ENCODE results near the gene ADARB2.

The ADARB2 gene

GRCh38 chr10:1607466-1607865 lies 129.9 kb downstream of the ADARB2 start:
- no peak for TF ChIP-seq ZNF274 (IDR thresholded peaks at IDR 0.05; ENCODE audit: low read depth, low read length)
- H3K4me3 ChIP-seq (ENCODE audit: low read length), result no peak overlapping the region

DNA sequence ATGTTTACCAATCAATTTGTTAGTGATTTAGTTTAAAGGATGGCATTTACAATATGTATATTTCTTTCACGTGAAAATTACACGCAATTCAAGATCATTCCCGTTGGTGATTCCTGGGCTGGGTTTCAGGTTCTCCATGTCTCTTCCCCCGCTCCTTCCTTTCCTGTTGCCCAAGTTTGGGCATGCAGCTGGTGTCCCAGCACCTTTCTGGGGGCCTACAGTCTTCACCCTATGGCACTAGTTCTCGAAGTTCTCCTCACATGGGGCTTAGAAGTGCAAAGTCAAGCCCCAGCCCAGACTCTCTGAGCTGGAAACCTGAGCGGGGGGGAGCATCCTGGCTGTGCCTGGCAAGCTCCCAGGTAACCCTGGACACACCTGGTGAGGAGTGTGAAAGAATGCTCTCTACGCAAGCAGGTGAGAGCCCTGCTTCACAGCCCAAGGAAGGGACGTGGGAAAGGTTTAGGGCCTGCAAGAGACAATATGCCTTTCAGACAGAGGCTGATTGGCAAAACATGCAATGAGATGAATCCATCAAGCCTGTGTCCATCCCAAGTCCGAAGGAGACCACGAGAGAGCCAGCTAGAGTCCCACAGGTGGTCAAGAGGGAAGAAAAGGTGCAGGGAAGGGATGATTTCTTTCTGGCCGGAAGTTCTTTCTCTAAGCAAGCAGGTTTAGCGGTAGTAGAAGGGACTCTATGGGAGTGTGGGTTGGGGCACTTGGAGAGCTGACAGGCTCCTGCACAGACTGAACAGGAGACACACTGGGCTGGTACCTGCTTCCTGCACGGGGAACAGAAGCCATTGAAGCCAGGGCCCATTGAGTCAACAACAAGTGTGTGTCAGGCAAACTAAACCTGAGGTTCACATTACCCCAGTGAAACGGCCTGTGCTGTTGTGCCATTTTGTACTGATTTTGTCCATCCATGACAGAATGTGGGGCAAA lies 131.1 kb downstream of the ADARB2 start:
- no peak for TF ChIP-seq ZNF274 (IDR thresholded peaks at IDR 0.05; ENCODE audit: low read depth, low read length)
- H3K4me3 ChIP-seq (ENCODE audit: low read length), result no peak overlapping the region

DNA sequence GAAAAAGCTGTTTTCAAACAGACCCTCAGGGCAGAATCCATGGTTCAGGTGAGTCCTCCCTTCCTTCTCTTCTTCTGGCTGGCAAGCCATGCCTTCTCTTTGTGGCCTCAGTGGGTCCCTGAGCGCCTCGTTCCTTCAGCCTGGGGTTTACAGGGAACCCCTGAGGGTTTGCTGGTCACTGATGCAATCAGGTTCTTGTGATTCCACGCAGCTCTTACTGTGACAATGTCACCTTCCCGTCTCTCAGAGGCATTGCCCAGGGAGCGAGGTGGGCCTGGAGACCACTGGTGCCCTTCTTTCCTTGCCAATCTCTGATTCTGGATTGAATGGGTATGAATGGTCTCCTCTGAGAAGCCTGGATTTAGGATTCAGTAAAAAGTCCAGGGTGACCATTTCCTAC lies 132.2 kb downstream of the ADARB2 start:
- TF ChIP-seq ZNF274 (IDR thresholded peaks at IDR 0.05; ENCODE audit: low read depth, low read length), result no peak
- no peak overlapping the region for H3K4me3 ChIP-seq (ENCODE audit: low read length)

DNA sequence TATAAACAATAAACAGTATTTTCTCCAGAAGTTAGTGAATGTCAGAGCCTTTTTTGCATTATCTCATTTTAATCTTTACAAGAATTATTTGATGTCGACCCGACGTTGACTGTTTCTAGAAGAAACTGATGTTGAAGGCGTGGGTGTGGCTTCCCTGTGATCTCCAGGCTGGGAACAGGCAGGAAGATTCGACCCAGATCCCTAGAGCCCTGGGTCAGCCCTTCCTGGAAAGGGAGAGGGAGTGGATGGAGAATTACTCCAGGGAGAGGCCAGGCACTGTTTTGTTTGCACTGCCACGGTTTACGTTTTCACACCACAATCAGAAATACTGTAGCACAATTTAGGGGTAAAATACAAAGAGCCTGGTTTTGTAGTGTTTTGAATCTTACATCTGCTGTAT lies 133.1 kb downstream of the ADARB2 start:
- no peak for TF ChIP-seq ZNF274 (IDR thresholded peaks at IDR 0.05; ENCODE audit: low read depth, low read length)
- no peak overlapping the region for H3K4me3 ChIP-seq (ENCODE audit: low read length)

DNA sequence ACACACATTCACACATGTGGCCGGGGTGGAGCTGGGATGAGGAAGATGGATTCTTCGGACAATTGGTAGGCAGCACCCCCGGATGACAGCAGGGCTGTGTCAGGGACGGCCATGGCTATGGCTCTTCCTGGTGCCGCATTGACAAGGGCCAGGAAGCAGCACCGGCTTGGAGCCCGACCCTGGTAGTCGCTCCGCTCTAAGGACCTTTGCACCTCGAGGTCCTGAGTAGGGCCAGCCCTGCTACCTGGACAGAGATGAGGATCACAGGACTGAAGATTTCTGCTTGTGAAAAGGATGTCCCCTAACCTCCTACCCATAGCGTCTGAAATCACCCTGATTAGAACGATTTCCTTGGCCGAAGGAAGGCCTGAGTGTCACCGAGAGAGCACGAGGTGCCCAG lies 134.1 kb downstream of the ADARB2 start:
- TF ChIP-seq ZNF274 (IDR thresholded peaks at IDR 0.05; ENCODE audit: low read depth, low read length), result no peak

GRCh38 chr10:1602037-1602484 lies 135.3 kb downstream of the ADARB2 start:
- H3K4me3 ChIP-seq (ENCODE audit: low read length), result no peak overlapping the region
- no peak for TF ChIP-seq ZNF274 (IDR thresholded peaks at IDR 0.05; ENCODE audit: low read depth, low read length)

More for the DNA sequence above, 134.1 kb downstream of the ADARB2 start:
- H3K4me3 ChIP-seq (ENCODE audit: low read length), result no peak overlapping the region

- no peak for TF ChIP-seq ZNF274 (IDR thresholded peaks at IDR 0.05; ENCODE audit: low read depth, low read length)
- H3K4me3 ChIP-seq (ENCODE audit: low read length), result no peak overlapping the region
Observed at GRCh38 chr10:1601406-1601805, 135.9 kb downstream of the ADARB2 start.

- no peak for TF ChIP-seq ZNF274 (IDR thresholded peaks at IDR 0.05; ENCODE audit: low read depth, low read length)
- H3K4me3 ChIP-seq (ENCODE audit: low read length), result no peak overlapping the region
Observed at GRCh38 chr10:1600861-1601260, 136.5 kb downstream of the ADARB2 start.

GRCh38 chr10:1598393-1599153 lies 138.8 kb downstream of the ADARB2 start:
- TF ChIP-seq ZNF274 (IDR thresholded peaks at IDR 0.05; ENCODE audit: low read depth, low read length), result no peak
- H3K4me3 ChIP-seq (ENCODE audit: low read length), result no peak overlapping the region

GRCh38 chr10:1597370-1598146 lies 139.8 kb downstream of the ADARB2 start:
- TF ChIP-seq ZNF274 (IDR thresholded peaks at IDR 0.05; ENCODE audit: low read depth, low read length), result no peak
- no peak overlapping the region for H3K4me3 ChIP-seq (ENCODE audit: low read length)

DNA sequence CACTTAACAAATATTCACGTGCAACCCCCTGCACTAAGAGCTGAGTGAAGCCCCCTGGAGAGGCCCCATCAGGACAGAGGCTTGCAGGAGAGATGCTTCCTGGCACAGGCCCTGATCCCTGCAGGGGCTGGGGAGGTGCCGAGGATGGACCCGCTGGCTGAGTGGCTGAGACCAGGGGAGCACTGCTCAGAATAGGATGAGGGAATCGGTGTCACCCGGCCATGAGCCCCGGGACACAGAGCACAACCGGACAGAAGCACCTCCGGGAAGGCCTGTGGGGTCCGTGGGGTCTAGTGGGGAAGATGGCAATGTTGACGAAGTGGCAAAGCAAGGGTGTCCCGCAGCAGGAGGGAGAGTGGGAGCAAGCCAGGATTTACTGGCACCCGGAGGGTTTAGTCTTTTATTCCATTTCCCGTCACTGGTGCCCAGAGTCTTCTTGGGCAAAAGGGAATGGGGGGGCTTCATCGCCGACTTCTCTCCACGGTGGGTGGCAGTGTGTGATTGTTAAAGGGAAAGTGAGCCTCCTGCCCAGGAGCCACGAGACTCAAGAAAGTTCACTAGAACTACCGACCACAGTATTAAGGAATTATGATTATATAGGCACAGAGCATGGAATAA lies 140.7 kb downstream of the ADARB2 start:
- no peak for TF ChIP-seq ZNF274 (IDR thresholded peaks at IDR 0.05; ENCODE audit: low read depth, low read length)
- no peak overlapping the region for H3K4me3 ChIP-seq (ENCODE audit: low read length)

DNA sequence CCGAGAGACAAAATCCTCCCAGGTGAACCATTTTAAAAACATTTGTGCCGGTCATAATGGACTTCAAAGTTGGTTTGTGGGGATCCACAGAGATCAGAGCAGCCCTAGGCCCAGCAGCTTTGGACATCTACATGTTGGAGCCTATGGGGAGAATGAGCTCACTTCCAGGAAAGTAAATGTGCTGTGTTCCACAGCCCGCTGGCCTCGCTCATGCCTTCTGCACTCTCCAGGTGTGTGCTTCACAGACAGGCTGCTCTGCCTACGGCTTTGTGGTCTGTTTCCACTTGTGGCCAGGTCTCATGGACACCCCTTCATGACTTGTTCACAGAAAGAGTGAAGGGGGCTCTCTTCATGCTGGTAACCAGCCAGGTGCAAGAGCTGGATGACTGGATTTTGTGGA lies 141.6 kb downstream of the ADARB2 start:
- no peak overlapping the region for H3K4me3 ChIP-seq (ENCODE audit: low read length)
- TF ChIP-seq ZNF274 (IDR thresholded peaks at IDR 0.05; ENCODE audit: low read depth, low read length), result no peak

GRCh38 chr10:1595242-1595600 lies 142.1 kb downstream of the ADARB2 start:
- no peak for TF ChIP-seq ZNF274 (IDR thresholded peaks at IDR 0.05; ENCODE audit: low read depth, low read length)
- no peak overlapping the region for H3K4me3 ChIP-seq (ENCODE audit: low read length)
